ENCODE results near the gene RANBP10.
"Not testable (repeated sequence)": the region's sequence is repeated elsewhere in the genome, so short reads cannot be mapped to it uniquely, and the experiment has no call there.

- TF ChIP-seq CTCF (IDR thresholded peaks at IDR 0.05; ENCODE audit: insufficient read depth, low read length, poor library complexity, severe bottlenecking); EZH2phosphoT487 (conservative IDR thresholded peaks at IDR 0.05; ENCODE audit: low read length): not testable (repeated sequence)
Measured at GRCh38 chr16:67837190-67837589, 30.8 kb upstream of the RANBP10 start.
